Measurements from ENCODE around the gene RASSF5.

GRCh38 chr1:206507284-206508129 is at the start of gene RASSF5:
- TF ChIP-seq CTCF (IDR thresholded peaks at IDR 0.05) = no peak
- TF ChIP-seq POLR2A (IDR thresholded peaks at IDR 0.05) = peak; percentile 39
- TF ChIP-seq POLR2AphosphoS5 (IDR thresholded peaks at IDR 0.05) = peak; percentile 52 to 71 (median 69)

All from transverse colon (tissue), 4 donors.